Kidney glomerular epithelial cell (primary cell): Measurements from ENCODE around the gene TMA16.
"Not testable (repeated sequence)": the region's sequence is repeated elsewhere in the genome, so short reads cannot be mapped to it uniquely, and the experiment has no call there.

ENCODE experiments used
- DNase-seq: peaks from one replicate; lab custom pipeline; 2025; lab: John Stamatoyannopoulos, UW

TMA16 gene

DNA sequence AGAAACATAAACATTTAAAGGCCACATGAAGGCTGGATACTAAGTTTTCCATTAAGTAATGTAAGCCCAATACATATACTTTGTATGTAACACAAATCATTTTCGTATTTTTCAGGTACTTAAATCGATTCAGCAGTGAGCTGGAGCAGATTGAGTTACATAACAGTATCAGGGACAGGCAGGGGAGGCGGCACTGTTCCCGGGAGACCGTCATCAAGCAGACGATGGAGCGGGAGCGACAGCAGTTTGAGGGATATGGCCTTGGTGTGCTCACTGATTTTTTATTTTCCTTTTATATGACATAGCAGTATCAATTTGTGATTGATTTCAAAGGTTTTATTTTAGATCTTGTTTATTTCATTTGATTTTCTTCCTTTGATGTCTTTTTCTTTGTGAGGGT is 20.7 kb downstream of the TMA16 start:
- no peak for DNase-seq

DNA sequence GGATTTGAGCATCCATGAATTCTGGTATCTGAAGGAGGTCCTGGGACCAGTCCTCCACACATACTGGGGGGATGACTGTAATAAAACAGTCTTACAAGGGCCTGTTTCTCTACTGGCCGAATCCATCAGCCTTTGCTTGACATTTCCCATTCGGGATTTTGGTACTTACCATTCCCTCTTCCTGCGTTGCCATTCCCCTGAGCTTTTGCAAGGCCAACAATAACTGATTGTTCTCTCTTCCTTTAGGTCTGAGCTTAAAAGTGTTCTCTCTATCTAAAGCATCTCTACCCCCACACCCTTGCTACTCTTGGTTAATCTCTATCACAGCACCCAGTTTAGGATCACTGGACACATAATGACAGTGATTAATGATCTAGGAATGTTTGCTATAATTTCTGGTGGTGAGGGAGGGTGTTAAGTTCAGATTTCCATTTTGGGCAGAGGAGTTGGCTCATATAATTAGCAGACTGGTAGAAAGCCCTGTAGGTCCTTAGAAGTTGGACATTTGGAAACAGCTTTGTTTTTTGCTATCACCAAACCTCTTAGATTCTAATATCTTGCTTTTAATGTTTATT is 29.4 kb downstream of the TMA16 start:
- DNase-seq: peak; percentile 49

DNA sequence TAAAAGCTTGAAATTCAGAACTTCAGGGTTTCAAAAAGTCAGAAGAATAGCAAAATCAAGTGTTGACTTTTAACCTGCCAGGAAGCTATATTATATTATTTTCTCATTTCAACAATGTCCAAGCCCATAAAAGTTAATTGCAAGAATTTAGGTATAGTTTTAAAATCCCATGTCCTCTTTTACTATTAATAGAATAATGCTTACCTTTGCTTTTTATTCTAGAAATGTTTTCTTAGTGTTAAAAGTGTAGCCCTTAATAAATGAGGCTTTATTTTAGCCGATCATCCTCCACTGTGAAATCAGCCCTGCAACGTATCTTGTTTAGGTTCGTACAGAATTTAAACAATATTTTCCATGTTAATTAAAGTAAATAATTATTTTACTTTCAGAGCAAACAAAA is 31.5 kb downstream of the TMA16 start:
- no peak for DNase-seq

DNA sequence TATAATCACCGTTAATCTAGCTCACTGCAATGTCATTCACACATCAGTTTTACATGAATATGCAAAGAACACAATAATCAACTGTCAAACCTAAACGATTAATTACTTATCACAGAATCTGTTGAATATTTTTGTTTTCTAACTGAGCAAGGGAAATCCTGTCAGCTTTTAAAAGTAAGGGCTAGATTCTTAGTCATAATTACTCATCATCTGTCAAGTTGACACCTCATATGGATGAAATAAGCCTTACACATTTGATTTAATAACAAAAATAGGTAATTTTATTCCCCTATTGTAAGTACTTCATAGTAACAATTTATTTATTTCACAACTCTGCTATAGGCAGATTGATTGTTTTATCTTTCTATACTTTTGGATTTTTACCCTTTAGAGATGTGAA is 32.7 kb downstream of the TMA16 start:
- DNase-seq: no peak

DNA sequence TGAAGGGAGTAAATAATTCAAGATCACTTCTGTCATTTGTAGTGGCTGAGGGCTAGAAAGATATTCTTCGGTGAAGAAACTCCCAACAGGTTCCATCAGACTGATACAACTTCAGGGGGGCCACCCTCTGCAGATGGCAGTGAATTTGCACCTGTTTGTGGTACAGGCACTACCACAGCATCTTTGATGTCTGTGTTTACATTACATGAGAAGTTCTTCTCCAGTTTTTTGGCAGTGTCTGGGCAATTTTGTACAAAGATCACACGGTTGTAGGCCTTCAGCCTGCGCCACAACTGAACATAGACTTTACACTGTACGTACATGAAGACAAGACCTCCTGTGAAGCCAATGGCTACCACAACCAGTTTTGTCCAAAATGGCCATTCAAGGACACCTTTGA is 34.2 kb downstream of the TMA16 start:
- DNase-seq: no peak

DNA sequence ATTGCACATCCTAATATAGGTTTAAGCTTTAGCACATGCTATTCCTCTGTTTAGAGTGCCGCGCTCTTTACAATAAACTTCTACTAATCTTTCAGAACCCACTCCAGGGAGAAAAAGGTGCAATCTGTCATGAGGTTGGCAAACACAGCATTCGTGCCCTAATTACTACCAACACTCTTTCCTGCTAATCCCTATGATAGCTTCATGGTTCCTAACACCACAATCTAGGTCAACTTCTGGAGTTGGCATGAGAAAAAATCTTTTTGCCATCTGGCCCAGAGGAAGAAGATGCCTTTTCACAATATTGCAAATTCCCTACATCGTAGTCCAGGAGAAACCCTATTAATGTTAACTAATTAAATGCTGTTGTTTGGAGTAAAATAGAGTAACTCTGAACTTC is 39.6 kb downstream of the TMA16 start:
- DNase-seq: no peak

DNA sequence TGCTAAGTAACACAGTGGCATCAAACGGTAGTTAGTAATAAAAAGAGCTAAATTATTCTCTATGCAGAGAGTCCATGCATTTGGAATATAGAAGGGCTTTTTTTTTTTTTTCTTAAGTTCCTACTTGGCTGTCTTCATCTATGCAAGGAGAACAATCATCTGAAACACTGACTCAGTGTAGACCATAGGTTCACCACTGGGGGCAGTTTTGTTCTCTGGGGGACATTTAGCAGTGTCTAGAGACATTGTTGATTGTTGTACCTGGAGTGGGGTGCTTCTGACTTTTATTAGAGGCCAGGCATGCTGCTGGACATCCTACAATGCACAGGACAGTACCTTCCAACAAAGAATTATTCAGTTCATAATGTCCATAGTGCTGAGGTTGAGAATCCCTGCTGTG is 41.2 kb downstream of the TMA16 start:
- DNase-seq: no peak

DNA sequence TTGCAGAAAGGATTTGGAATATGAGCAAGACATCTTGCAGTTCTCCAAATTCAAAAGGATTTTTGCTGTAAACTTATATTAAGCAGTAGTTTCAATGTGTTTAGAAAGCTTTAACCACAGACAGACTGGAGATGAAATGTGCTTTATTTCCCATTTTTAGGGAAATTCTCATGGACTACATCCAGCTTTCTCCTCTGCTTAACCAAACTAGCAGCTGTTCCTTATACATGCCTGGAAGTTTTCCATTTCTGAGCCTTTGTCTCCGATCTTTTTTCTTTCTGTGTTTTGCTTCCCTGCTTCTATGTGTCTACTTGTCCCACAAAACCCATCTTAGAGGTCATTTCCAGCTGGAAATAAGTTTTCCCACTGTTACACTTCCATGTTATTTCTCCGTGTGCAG is 41.6 kb downstream of the TMA16 start:
- DNase-seq: no peak

DNA sequence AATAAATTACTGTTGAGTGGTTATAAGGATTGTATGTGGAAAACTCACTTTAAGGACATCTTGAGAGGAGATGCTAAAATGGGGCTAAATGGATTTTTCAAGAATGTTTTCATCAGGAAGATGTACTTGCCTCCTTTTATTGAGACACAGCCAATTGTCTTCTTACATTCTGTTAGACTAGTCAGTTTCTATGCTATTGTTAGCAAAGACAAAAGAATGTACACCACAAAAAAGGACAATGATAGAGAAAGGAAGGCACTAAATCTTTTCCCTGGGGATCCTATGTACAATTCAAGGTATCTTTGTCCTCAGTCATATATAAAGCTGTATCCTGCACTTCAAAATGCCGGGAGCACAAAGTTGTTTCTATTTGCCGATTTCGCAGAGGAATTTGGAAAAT is 42.6 kb downstream of the TMA16 start:
- DNase-seq: no peak

DNA sequence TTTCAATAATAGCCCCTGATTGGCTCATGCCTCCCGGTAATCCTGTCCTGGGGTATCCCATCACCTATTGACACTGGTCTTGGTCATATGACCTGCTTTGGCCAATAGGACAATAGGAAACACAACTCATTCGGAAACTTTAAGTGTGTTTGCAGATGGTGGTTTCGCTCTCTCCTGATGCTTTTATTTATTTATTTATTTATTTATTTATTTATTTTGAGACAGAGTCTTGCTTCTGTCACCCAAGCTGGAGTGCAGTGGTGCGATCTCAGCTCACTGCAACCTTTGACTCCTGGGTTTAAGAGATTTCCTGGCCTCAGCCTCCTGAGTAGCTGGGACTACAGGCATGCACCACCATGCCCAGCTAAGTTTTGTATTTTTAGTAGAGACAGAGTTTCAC is 44.3 kb downstream of the TMA16 start:
- not testable (repeated sequence) for DNase-seq

DNA sequence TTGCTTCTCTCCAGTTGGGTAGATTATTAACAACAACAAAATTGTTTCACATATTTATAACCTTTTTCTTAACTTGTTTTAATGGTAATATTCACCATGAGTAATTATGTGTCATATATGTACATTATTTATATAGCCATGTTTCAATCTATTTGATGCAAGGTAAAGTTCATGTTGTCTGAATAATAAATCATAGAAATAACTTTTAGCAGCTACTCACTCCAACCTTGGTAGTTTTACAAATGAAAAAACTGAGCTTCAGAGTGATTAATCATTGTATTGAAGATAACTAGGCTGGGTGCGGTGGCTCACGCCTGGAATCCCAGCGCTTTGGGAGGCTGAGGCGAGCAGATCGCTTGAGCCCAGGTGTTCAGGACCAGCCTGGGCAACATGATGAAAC is 46.0 kb downstream of the TMA16 start:
- no peak for DNase-seq

DNA sequence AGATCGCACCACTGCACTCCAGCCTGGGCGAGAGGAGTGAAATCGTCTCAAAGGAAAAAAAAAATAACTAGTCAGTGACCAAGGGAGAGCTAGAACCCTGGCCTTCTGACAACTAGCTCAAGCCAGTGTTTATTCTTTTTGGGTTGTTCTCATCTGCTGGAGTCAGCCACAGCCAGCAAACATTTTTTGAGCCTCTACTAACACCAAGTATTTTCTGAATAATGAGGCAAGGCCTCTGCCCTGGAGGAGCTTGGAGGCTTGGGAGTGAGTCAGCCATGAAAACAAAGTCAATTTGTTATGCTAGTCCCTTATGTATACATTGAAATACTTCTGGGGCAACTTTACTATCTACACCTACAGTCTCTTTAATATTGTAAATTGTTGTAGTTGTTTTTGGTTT is 46.5 kb downstream of the TMA16 start:
- DNase-seq: peak; percentile 64

DNA sequence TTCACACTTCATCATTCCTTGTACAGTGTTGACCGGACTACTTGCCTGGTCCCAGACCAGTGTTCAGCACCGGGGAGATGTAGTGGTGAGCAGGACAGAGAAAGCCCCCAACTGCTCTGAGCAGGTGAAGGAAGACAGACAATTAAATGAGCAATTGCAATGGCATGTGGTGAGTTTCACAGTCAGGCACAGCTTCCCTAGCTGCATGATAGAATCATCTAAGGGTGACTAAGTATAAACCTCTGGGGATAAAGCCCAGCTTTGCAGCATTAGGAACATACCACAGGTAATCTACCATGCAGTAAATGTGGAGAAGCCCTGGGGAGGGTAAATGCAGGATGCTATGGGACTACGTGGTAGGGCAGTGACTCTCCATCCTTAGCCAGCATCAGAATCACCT is 47.8 kb downstream of the TMA16 start:
- DNase-seq: peak; percentile 84

DNA sequence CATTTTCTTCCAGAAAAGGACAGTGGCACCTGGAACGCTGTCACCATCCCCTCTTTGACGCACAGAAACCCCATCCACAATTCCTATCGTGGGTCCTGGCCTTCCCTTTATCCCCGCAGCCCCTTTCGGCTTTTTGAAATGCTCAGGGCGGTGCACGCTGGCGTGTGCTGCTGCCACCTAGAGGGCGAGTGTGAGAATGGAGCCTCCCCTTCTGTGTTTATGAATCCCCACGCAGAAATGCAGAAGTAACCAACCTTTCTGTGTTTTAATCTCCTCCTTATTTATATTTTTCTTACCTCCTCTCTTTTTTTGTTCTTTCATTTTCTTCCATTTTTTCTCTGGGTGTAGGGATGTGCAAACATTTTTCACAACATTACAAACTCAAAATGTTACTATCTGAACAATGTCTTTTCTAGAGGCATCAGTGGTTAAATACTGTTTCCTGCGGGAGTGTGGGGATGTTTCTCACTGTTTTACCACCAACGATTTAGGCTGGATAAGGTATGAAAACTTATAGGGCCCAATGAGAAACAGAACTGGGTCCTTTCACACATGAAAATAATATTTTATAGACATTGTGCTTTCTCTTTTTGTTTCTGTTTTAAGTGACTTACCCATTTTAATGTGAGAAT is 50.0 kb downstream of the TMA16 start:
- peak; percentile 40 for DNase-seq

DNA sequence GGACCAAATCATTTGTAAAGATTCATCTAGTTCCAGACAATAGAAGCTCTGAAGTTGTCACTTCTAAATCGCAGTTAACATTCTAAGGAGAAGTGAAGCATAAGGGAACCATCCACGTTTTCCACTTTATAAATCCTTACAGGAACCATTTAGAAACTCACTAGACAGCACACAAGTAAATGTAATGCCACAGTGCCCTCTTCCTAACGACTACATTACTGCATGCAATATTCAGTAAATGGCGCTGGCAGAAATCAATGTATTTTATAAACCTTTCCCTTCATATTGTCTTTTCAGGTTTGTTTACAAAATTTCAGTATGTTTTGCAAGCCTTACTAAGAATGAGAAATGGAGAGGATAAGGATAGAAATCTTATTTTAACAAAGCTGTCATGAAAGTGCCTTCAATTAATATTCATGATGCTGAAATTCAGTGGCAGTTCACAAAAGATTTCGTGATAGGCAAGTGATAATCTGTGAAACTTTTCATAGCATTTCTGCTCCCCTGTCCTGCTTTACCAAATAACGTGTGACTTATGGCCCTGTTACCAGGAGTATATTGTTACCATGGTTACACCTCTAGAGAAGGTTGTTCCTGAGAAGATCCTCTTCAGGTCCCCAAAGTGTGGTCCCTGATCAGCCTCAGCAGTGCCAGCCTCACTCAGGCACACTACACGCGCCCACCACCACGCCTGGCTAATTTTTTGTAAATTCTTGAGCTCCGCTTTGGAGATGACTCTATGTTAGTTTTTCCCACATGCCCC is 54.2 kb downstream of the TMA16 start:
- peak; percentile 59 for DNase-seq

DNA sequence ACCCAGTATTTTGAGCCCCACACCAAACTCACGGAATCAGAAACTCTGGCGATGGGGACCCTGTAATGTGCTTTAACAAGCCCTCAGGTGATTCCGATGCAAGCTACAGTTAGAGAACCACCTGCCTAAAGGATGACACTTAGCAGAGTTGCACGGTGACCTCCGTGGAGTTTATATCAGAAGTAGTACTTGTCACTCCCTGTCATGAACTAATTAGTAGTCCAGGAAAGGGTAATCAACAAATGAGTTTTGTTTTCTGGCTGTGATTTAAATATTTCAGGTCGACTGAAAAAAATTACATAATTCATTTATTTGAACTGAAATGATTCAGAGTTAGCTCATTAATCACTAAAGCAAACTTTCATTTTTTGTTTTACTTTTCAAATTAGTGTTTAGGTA is 56.4 kb downstream of the TMA16 start:
- DNase-seq: no peak

DNA sequence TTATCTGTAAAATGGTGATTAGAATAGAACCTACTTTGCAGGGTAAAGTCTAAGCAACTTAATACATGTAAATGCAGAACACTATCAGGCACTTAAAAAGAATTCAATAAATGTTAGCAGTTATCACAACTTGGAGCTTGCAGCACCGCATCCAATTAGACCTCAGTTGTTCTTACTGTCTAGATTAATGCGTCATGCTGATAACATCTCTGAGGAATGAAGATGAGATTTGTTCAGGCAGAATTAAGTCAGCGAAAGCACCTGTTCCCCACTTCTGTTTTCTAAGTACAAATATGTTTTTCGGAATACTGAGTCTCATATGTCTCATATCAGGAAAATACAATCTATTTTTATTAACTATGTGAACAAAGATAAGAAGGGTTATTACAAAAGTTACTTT is 58.7 kb downstream of the TMA16 start:
- no peak for DNase-seq

DNA sequence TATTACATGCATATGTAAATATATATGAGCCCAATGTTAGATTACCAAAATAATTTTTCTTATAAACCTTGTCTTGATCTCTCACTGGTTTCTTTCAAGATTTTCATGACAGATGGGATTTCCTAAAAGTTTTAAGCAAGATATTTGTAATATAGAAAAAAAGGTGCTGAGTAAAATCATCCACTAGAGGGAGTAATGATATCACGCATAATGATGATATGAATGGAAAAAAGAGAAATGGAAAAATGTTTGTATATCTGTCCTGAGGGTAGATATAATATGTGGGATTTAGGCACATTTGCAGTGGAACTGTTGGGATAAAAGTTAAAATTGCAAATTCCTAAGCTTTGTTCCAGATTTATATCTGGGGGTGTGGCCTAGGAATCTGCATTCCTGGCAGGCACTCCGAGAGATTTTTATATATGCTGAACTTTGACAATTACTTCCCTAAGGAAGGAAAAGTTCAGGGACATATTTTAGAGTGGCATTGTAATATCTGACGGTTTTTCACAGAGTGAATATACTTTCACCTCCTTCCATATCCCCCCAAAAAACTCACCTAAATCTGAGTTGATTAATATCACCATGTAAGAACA is 60.5 kb downstream of the TMA16 start:
- peak; percentile 68 for DNase-seq

DNA sequence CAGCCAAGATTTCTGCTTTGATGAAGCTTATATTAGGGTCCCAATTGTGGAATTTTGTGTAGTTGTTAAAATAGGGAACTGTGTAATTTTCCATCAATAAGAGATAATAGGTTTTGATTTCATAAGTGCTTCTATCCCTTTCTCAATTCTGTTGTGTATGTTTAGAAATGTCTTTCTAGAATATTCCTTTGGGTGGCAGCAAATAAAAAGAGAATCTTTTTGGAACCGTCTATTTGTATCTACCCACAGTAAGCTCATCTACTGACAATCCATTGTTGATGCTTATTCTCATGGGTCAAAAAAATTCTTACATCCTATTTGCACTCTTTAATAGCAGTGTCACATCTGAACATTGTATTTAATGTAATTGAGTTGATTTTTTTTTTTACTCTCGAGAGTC is 61.7 kb downstream of the TMA16 start:
- no peak for DNase-seq

DNA sequence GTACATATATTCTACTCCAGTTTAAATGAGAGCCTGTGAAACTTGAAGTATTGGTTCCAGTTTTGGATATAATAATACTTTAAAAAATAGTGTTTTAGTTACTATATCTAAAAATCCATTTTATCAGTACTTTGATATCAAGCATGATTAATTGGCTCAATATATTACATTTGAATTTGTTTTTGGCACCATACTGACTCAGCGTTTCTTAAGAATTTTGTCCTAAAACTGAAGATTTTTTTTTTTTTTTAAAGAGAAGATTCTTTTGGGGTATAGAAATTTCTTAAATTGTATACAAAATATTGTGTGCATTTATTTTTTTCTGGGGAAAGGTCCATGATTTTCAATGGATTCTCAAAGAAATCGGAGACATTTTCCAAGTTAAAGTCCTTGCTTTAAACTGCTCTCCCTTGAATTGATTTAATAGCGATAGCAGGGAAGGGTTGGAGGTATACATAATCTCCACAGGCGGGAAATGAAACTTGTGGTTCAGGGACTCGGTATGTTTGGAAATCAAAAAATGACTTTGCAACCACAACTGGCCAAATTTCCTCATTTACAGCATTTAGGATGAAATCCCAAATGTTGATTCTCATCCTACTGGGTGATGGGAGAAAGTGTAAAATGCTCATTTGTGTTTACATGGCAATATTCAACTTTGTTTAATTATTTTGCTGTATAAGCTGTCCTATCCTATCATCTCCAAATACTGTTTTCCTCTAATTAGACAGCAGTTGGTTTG is 62.3 kb downstream of the TMA16 start:
- no peak for DNase-seq

DNA sequence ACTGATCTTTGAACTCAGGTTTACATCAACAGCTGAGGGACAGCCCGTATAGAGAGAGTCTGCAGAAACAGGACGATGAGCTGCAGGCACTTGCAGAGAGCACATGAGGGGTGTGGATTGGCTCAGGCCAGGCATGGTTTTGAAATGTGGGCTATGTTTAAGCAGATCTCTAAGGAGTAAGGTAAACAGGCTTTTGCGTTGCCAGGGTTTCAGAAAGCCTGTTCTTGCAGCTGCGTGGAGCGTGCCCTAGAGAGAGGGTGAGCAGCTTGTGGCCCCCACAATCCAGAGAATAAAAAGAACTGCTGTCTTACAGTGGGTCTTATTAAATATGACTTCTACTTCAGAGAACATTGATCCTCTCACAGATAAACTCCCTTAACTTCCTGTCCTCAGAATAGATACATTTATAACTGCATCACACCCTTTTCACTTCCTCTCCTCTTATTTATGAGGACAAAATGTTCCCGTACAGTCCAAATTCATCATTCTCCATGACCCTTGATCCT is 64.1 kb downstream of the TMA16 start:
- DNase-seq: no peak

DNA sequence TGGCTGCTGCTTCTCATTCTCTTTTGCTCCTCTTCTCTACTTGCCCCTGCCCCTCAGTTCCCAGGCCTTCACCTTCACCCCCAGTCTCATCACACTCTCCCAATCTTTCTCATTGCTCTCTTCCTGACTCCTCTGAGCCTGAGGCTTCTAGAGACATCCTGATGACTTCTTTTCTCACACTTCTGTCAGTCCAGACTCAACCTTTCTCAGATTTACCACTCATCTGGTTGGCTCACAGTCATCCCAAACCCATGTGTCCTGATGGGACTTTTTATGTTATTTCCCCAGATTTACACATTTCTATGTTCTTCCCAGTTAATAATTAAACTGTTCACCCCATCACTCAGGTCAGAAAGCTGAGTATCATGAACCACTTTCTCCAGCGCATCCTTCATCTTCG is 68.0 kb downstream of the TMA16 start:
- DNase-seq: no peak
